Measurements from ENCODE around the gene NTF3.

NTF3 gene

DNA sequence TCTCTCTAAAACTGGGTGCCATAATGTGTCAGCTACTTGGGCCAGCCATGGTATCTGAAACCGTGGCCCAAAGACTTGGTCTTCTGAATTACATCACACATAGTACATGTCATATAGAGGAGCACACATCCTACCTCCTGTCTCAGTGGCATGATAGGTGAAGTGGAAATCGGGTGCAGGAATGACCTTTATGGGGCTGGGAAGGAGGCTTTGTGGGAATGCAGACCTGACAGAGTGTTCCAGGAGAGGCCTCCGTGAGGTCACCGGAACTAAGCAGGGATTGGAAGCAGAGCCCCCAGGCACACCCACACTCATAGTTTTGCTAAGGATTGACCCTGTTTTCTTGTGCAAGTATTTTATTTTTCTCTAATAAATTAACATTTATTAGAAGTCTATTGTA is 82.6 kb downstream of the NTF3 start:
- Histone ChIP-seq H3K27me3 (ENCODE audit: control insufficient read depth in 2 of 2, insufficient read depth in 2 of 2, low read length in 2 of 2) (no peaks in the 10 kb centered on the region), H3K9me3 (ENCODE audit: control insufficient read depth in 2 of 2, low read length in 2 of 2) (no peaks in the 10 kb centered on the region), H3K9ac (ENCODE audit: low read depth in 1 of 2, low read length in 2 of 2) (no peak overlapping the region), H3K4me1 (ENCODE audit: control insufficient read depth in 2 of 2, insufficient read depth in 2 of 2, low read length in 2 of 2) (no peaks in the 10 kb centered on the region), H3K36me3 (ENCODE audit: control insufficient read depth in 2 of 2, insufficient read depth in 2 of 2, low read length in 2 of 2) (no peaks in the 10 kb centered on the region), H3K27ac (ENCODE audit: low read depth in 2 of 2, low read length in 2 of 2) (no peak overlapping the region), H3K4me3 (ENCODE audit: low read length in 2 of 2) (no peak overlapping the region)

- Histone ChIP-seq H3K36me3 (ENCODE audit: control insufficient read depth in 2 of 2, insufficient read depth in 2 of 2, low read length in 2 of 2) (no peaks in the 10 kb centered on the region), H3K9ac (ENCODE audit: low read depth in 1 of 2, low read length in 2 of 2) (no peak overlapping the region), H3K9me3 (ENCODE audit: control insufficient read depth in 2 of 2, low read length in 2 of 2) (no peaks in the 10 kb centered on the region), H3K4me3 (ENCODE audit: low read length in 2 of 2) (no peak overlapping the region), H3K27me3 (ENCODE audit: control insufficient read depth in 2 of 2, insufficient read depth in 2 of 2, low read length in 2 of 2) (no peaks in the 10 kb centered on the region), H3K4me1 (ENCODE audit: control insufficient read depth in 2 of 2, insufficient read depth in 2 of 2, low read length in 2 of 2) (no peaks in the 10 kb centered on the region), H3K27ac (ENCODE audit: low read depth in 2 of 2, low read length in 2 of 2) (no peak overlapping the region)
Observed at GRCh38 chr12:5515458-5515857, 83.5 kb downstream of the NTF3 start.

GRCh38 chr12:5516371-5517241 is 84.7 kb downstream of the NTF3 start:
- no peak overlapping the region for H3K9ac ChIP-seq (ENCODE audit: low read depth in 1 of 2, low read length in 2 of 2)
- no peaks in the 10 kb centered on the region for H3K4me1 ChIP-seq (ENCODE audit: control insufficient read depth in 2 of 2, insufficient read depth in 2 of 2, low read length in 2 of 2)
- no peaks in the 10 kb centered on the region for H3K9me3 ChIP-seq (ENCODE audit: control insufficient read depth in 2 of 2, low read length in 2 of 2)
- H3K4me3 ChIP-seq (ENCODE audit: low read length in 2 of 2), result no peak overlapping the region
- H3K36me3 ChIP-seq (ENCODE audit: control insufficient read depth in 2 of 2, insufficient read depth in 2 of 2, low read length in 2 of 2), result no peaks in the 10 kb centered on the region
- H3K27ac ChIP-seq (ENCODE audit: low read depth in 2 of 2, low read length in 2 of 2), result no peak overlapping the region
- no peaks in the 10 kb centered on the region for H3K27me3 ChIP-seq (ENCODE audit: control insufficient read depth in 2 of 2, insufficient read depth in 2 of 2, low read length in 2 of 2)

GRCh38 chr12:5518584-5519365 is 86.9 kb downstream of the NTF3 start:
- Histone ChIP-seq H3K4me1 (ENCODE audit: control insufficient read depth in 2 of 2, insufficient read depth in 2 of 2, low read length in 2 of 2) (no peaks in the 10 kb centered on the region), H3K36me3 (ENCODE audit: control insufficient read depth in 2 of 2, insufficient read depth in 2 of 2, low read length in 2 of 2) (no peaks in the 10 kb centered on the region), H3K9ac (ENCODE audit: low read depth in 1 of 2, low read length in 2 of 2) (no peak overlapping the region), H3K9me3 (ENCODE audit: control insufficient read depth in 2 of 2, low read length in 2 of 2) (no peaks in the 10 kb centered on the region), H3K27ac (ENCODE audit: low read depth in 2 of 2, low read length in 2 of 2) (no peak overlapping the region), H3K4me3 (ENCODE audit: low read length in 2 of 2) (no peak overlapping the region), H3K27me3 (ENCODE audit: control insufficient read depth in 2 of 2, insufficient read depth in 2 of 2, low read length in 2 of 2) (no peaks in the 10 kb centered on the region)

GRCh38 chr12:5520037-5520436 is 88.1 kb downstream of the NTF3 start:
- Histone ChIP-seq H3K27me3 (ENCODE audit: control insufficient read depth in 2 of 2, insufficient read depth in 2 of 2, low read length in 2 of 2) (no peaks in the 10 kb centered on the region), H3K4me1 (ENCODE audit: control insufficient read depth in 2 of 2, insufficient read depth in 2 of 2, low read length in 2 of 2) (no peaks in the 10 kb centered on the region), H3K4me3 (ENCODE audit: low read length in 2 of 2) (no peak overlapping the region), H3K27ac (ENCODE audit: low read depth in 2 of 2, low read length in 2 of 2) (no peak overlapping the region), H3K9me3 (ENCODE audit: control insufficient read depth in 2 of 2, low read length in 2 of 2) (no peaks in the 10 kb centered on the region), H3K36me3 (ENCODE audit: control insufficient read depth in 2 of 2, insufficient read depth in 2 of 2, low read length in 2 of 2) (no peaks in the 10 kb centered on the region), H3K9ac (ENCODE audit: low read depth in 1 of 2, low read length in 2 of 2) (no peak overlapping the region)

DNA sequence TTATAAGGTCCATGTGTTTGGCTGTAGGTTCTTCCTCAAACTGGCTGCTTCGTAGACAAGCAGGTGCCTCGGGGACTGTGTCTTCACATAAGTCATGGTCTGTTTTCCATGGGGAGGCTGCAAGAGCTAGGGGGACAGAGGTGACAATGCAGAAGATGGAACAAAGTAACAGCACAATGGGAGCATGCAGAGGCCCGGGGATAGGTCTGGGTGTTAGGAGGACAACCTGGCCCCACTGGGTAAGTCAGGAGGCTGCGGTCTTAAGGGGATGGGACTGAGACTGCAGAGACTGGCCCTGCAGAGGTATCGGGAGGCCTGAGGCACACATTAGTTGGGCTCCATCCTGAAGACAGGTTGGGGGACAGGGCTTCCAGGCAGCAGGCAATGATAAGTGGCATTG is 88.9 kb downstream of the NTF3 start:
- Histone ChIP-seq H3K27me3 (ENCODE audit: control insufficient read depth in 2 of 2, insufficient read depth in 2 of 2, low read length in 2 of 2) (no peaks in the 10 kb centered on the region), H3K4me1 (ENCODE audit: control insufficient read depth in 2 of 2, insufficient read depth in 2 of 2, low read length in 2 of 2) (no peaks in the 10 kb centered on the region), H3K36me3 (ENCODE audit: control insufficient read depth in 2 of 2, insufficient read depth in 2 of 2, low read length in 2 of 2) (no peaks in the 10 kb centered on the region), H3K9me3 (ENCODE audit: control insufficient read depth in 2 of 2, low read length in 2 of 2) (no peaks in the 10 kb centered on the region), H3K9ac (ENCODE audit: low read depth in 1 of 2, low read length in 2 of 2) (no peak overlapping the region), H3K4me3 (ENCODE audit: low read length in 2 of 2) (no peak overlapping the region), H3K27ac (ENCODE audit: low read depth in 2 of 2, low read length in 2 of 2) (no peak overlapping the region)

GRCh38 chr12:5521456-5522325 is 89.8 kb downstream of the NTF3 start:
- no peaks in the 10 kb centered on the region for H3K36me3 ChIP-seq (ENCODE audit: control insufficient read depth in 2 of 2, insufficient read depth in 2 of 2, low read length in 2 of 2)
- H3K27me3 ChIP-seq (ENCODE audit: control insufficient read depth in 2 of 2, insufficient read depth in 2 of 2, low read length in 2 of 2), result no peaks in the 10 kb centered on the region

DNA sequence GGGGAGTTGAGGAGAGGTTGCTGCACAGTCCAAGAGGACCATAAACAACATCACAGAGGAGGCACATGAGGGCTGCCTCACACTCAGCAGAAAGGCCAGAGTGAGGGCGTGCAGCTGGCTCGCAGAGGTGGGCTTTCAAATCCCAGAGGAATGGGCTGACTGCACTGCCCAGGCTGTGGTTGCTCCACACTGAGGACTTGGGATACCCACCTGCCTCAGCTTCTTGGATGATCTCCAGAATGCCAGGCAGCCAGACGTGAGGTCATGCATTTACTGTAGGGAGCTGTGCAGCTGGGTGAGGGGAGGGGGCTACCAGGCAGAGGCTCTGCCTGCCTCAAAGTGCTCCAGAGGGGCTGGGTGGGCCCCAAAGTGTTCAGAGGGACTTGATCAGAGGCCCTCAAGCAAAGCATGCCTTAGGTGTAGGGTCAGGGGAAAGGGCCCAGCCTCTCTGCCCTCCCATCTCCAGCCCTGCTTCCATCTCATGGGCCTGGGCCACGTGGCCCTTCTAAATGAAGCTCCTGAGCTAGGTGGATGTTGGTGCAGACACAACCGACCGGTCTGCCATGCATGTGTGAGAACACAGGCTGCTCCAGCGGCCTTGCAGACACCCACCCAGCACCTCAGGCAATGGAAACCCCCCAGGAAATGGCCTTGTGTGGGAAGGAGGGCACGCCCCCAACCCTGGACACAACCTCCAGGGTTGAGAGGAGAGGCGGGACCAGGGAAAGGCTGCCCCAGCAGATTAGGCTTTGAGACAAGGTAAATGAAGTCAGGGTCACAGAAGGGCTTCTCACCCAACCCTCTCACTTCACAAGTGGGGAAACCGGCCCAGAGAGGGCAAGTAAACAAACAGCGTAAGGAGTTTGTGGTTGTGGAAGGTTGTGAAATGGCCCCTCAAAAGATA is 90.8 kb downstream of the NTF3 start:
- H3K4me1 ChIP-seq (ENCODE audit: control insufficient read depth in 2 of 2, insufficient read depth in 2 of 2, low read length in 2 of 2), result no peaks in the 10 kb centered on the region
- H3K27ac ChIP-seq (ENCODE audit: low read depth in 2 of 2, low read length in 2 of 2), result no peak overlapping the region
- no peak overlapping the region for H3K9ac ChIP-seq (ENCODE audit: low read depth in 1 of 2, low read length in 2 of 2)
- H3K27me3 ChIP-seq (ENCODE audit: control insufficient read depth in 2 of 2, insufficient read depth in 2 of 2, low read length in 2 of 2), result no peaks in the 10 kb centered on the region
- H3K9me3 ChIP-seq (ENCODE audit: control insufficient read depth in 2 of 2, low read length in 2 of 2), result no peaks in the 10 kb centered on the region
- H3K4me3 ChIP-seq (ENCODE audit: low read length in 2 of 2), result no peak overlapping the region
- no peaks in the 10 kb centered on the region for H3K36me3 ChIP-seq (ENCODE audit: control insufficient read depth in 2 of 2, insufficient read depth in 2 of 2, low read length in 2 of 2)

More at GRCh38 chr12:5521456-5522325, 89.8 kb downstream of the NTF3 start:
- Histone ChIP-seq H3K9ac (ENCODE audit: low read depth in 1 of 2, low read length in 2 of 2) (no peak overlapping the region), H3K9me3 (ENCODE audit: control insufficient read depth in 2 of 2, low read length in 2 of 2) (no peaks in the 10 kb centered on the region), H3K4me3 (ENCODE audit: low read length in 2 of 2) (no peak overlapping the region), H3K4me1 (ENCODE audit: control insufficient read depth in 2 of 2, insufficient read depth in 2 of 2, low read length in 2 of 2) (no peaks in the 10 kb centered on the region), H3K27ac (ENCODE audit: low read depth in 2 of 2, low read length in 2 of 2) (no peak overlapping the region)

DNA sequence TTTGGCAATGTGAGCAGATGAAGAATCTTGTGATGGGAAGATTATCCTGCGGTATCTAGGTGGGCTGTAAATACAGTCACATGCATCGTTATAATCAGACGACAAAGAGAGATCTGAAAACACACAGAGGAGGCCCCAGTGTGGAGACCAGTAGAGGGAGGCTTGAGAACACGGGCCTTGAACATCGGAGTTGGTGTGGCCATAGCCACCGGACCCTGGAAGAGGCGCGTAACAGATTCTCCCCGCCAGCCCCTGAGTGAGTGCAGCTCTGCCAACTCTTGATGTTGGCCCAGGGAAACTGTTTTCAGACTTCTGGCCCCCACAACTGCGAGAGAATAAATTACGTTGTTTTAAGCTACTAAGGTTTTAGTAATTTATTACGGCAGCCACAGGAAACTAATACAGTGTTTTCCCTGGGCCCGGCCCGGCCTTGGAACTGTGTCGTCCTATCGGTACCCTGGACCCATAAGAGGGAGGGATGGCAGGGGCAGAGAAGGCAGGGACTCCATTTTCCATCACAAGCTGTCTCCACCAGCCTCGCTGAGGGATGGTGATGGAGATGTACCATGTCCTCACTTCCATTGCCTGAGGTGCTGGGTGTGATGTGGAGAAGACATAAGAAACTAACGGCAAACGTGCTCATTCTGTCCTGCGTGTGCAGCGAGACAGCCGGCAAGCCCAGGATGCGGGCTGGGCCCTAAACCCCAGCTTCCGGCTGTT is 91.6 kb downstream of the NTF3 start:
- H3K9ac ChIP-seq (ENCODE audit: low read depth in 1 of 2, low read length in 2 of 2), result no peak overlapping the region
- no peaks in the 10 kb centered on the region for H3K27me3 ChIP-seq (ENCODE audit: control insufficient read depth in 2 of 2, insufficient read depth in 2 of 2, low read length in 2 of 2)
- H3K9me3 ChIP-seq (ENCODE audit: control insufficient read depth in 2 of 2, low read length in 2 of 2), result no peaks in the 10 kb centered on the region
- no peak overlapping the region for H3K4me3 ChIP-seq (ENCODE audit: low read length in 2 of 2)
- H3K36me3 ChIP-seq (ENCODE audit: control insufficient read depth in 2 of 2, insufficient read depth in 2 of 2, low read length in 2 of 2), result no peaks in the 10 kb centered on the region
- no peak overlapping the region for H3K27ac ChIP-seq (ENCODE audit: low read depth in 2 of 2, low read length in 2 of 2)
- no peaks in the 10 kb centered on the region for H3K4me1 ChIP-seq (ENCODE audit: control insufficient read depth in 2 of 2, insufficient read depth in 2 of 2, low read length in 2 of 2)

Measured in mucosa of rectum (tissue), 2 donors.